ENCODE measurements around the gene SYP. TPM values are rescaled to one million over a fixed set of nuclear protein-coding genes. Genes with fewer than 3 reads are reported as not detected.

SYP gene
- total and polyA plus RNA-seq, 12 donors: 6.8 to 147 (median 19.4) TPM

- H3K9me3 ChIP-seq (replicated peaks in 1 of 3): no peaks in the 10 kb centered on the region
- no peak for DNase-seq
- intact Hi-C loops (cut with DNase I): loop anchor here in 1 of 2 donors (5.0 kb wide), 1 partner anchor 36 kb away; no protein-coding TSS in a partner anchor
- H3K27me3 ChIP-seq: no peaks in the 10 kb centered on the region
- 68 to 79% (median 75%) methylated on average over 2 of the region's 2 CpGs; no CpG with 5 or more reads in 1 of the 4 donors for WGBS, 4 donors
- H3K27ac ChIP-seq: no peak overlapping the region
- no peaks in the 10 kb centered on the region for H3K36me3 ChIP-seq (replicated peaks in 1 of 2)
- H3K4me1 ChIP-seq (replicated peaks in 1 of 2): no peaks in the 10 kb centered on the region
- TF ChIP-seq CTCF (IDR thresholded peaks at IDR 0.05): no peak
- no peak for TF ChIP-seq POLR2A (IDR thresholded peaks at IDR 0.05)
- H3K4me3 ChIP-seq: no peak overlapping the region
These were observed 6.4 kb downstream of the SYP start for GRCh38 chrX:49193542-49193964.

GRCh38 chrX:49192722-49193328 lies 7.2 kb downstream of the SYP start:
- H3K36me3 ChIP-seq (replicated peaks in 1 of 2): no peaks in the 10 kb centered on the region
- TF ChIP-seq POLR2A (IDR thresholded peaks at IDR 0.05) (no peak), CTCF (IDR thresholded peaks at IDR 0.05) (peak; percentile 29 to 54 (median 38))
- no peak overlapping the region for H3K4me3 ChIP-seq
- intact Hi-C loops (cut with DNase I): loop anchor here in 1 of 2 donors (5.0 kb wide), 1 partner anchor 36 kb away; no protein-coding TSS in a partner anchor
- H3K4me1 ChIP-seq (replicated peaks in 1 of 2): no peaks in the 10 kb centered on the region
- H3K27me3 ChIP-seq: no peaks in the 10 kb centered on the region
- peak in 1 of 7 donors; percentile 42 for DNase-seq
- H3K9me3 ChIP-seq (replicated peaks in 1 of 3): no peaks in the 10 kb centered on the region
- H3K27ac ChIP-seq: no peak overlapping the region
- 44 to 62% (median 50%) methylated on average over 10 of the region's 10 CpGs for WGBS, 4 donors

- Histone ChIP-seq H3K27me3 (no peaks in the 10 kb centered on the region), H3K36me3 (replicated peaks in 1 of 2) (no peaks in the 10 kb centered on the region), H3K4me3 (peak overlapping the region; percentile 32 to 71 (median 60)), H3K4me1 (replicated peaks in 1 of 2) (no peaks in the 10 kb centered on the region), H3K9me3 (replicated peaks in 1 of 3) (no peaks in the 10 kb centered on the region), H3K27ac (peak overlapping the region; percentile 75 to 91 (median 83))
- no peak for TF ChIP-seq CTCF (IDR thresholded peaks at IDR 0.05)
- TF ChIP-seq POLR2A (IDR thresholded peaks at IDR 0.05): no peak
- intact Hi-C loops (cut with DNase I): loop anchor here in 1 of 2 donors (5.0 kb wide), 1 partner anchor 34 kb away; no protein-coding TSS in a partner anchor
- no peak for DNase-seq
- WGBS, 4 donors: 1 to 73% (median 20%) methylated on average over 9 to 34 of the region's 34 CpGs
These were observed 8.4 kb downstream of the SYP start for GRCh38 chrX:49191574-49192011.

- peak; percentile 91 to 98 (median 94) for DNase-seq
- H3K27me3 ChIP-seq: no peaks in the 10 kb centered on the region
- no peaks in the 10 kb centered on the region for H3K36me3 ChIP-seq (replicated peaks in 1 of 2)
- H3K4me1 ChIP-seq (replicated peaks in 1 of 2): no peaks in the 10 kb centered on the region
- H3K4me3 ChIP-seq: peak overlapping the region; percentile 32 to 71 (median 60)
- no peaks in the 10 kb centered on the region for H3K9me3 ChIP-seq (replicated peaks in 1 of 3)
- TF ChIP-seq CTCF (IDR thresholded peaks at IDR 0.05): no peak
- peak; percentile 70 to 92 for TF ChIP-seq POLR2A (IDR thresholded peaks at IDR 0.05)
- intact Hi-C loops (cut with DNase I): loop anchor here in 1 of 2 donors (5.0 kb wide), 1 partner anchor 34 kb away; no protein-coding TSS in a partner anchor
- H3K27ac ChIP-seq: peak overlapping the region; percentile 75 to 91 (median 83)
- 0 to 47% (median 21%) methylated on average over 27 to 32 of the region's 32 CpGs for WGBS, 4 donors
These were observed 9.0 kb downstream of the SYP start for GRCh38 chrX:49190821-49191573.
